GM12872 (cell line): Measurements from ENCODE around the gene FAM89B.

Experiments used
- CTCF ChIP-seq: IDR thresholded peaks from 3 replicates; pipeline ENCODE4 v1.5.1; 2011; ENCODE audit warnings: low read depth, mild to moderate bottlenecking, low read length, moderate library complexity; ENCODE audit not compliant: insufficient read depth

FAM89B gene

GRCh38 chr11:65558002-65558929 is 14.1 kb upstream of the FAM89B start, which contains the start of gene LTBP3:
TSS of gene LTBP3 (minus strand) at chr11:65558359. CDS start at chr11:65557959, 400 bp downstream.
- TF ChIP-seq CTCF: no peak

GRCh38 chr11:65558930-65559509 is 13.3 kb upstream of the FAM89B start:
- no peak for TF ChIP-seq CTCF

DNA sequence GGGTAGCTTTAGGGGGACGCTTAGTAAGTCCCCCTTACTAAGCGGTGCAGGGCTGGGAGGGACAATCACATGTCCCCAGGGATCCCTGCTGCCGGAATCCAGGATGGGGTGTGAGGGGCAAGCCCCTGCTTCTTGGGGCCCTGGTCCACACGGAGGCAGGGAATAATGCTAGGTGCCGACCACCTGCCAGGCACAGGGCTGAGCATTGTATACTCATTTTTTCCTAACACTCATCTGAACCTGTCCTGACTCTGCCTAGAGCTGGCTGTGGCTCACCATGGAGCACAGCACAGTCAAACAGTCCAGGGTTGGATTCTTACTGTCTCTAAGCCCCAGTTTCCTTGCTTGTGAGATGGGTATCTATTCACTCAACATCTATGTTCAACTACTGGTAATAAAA is 12.8 kb upstream of the FAM89B start:
- TF ChIP-seq CTCF: no peak

GRCh38 chr11:65559951-65560537 is 12.3 kb upstream of the FAM89B start:
- no peak for TF ChIP-seq CTCF

GRCh38 chr11:65560555-65561418 is 11.6 kb upstream of the FAM89B start:
- TF ChIP-seq CTCF: no peak

- no peak for TF ChIP-seq CTCF
Observed at GRCh38 chr11:65562020-65562419, 10.3 kb upstream of the FAM89B start.

- TF ChIP-seq CTCF: no peak
Observed at GRCh38 chr11:65562788-65563187, 9.6 kb upstream of the FAM89B start.
